Coronary artery (tissue), 2 donors: Measurements from ENCODE around the gene LRRIQ1.
"Not testable (repeated sequence)": the region's sequence is repeated elsewhere in the genome, so short reads cannot be mapped to it uniquely, and the experiment has no call there.

Experiments
- DNase-seq: peaks from one replicate; pipeline ENCODE4 v3.0.0-alpha.2; 2017; ENCODE audit warnings: low spot score
- H3K27ac ChIP-seq, 2 donors: fragments of 200-600 bp; sonication (generic); one replicate each; pipeline ENCODE4 v1.5.1; 2016 to 2019
- H3K4me3 ChIP-seq: fragments of 200-600 bp; sonication (generic); 2 replicates; pipeline ENCODE4 v1.5.1; 2016; ENCODE audit warnings: mild to moderate bottlenecking, moderate library complexity
- CTCF ChIP-seq: fragments of 200-600 bp; sonication (generic); IDR thresholded peaks from one replicate; pipeline ENCODE4 v1.5.1; 2019; ENCODE audit warnings: antibody characterized with exemption

LRRIQ1 gene

GRCh38 chr12:85002778-85003296, 33.3 kb upstream of the LRRIQ1 start:
- no peak for DNase-seq
- no peak for TF ChIP-seq CTCF
- H3K4me3 ChIP-seq: no peak overlapping the region
- no peak overlapping the region for H3K27ac ChIP-seq

DNA sequence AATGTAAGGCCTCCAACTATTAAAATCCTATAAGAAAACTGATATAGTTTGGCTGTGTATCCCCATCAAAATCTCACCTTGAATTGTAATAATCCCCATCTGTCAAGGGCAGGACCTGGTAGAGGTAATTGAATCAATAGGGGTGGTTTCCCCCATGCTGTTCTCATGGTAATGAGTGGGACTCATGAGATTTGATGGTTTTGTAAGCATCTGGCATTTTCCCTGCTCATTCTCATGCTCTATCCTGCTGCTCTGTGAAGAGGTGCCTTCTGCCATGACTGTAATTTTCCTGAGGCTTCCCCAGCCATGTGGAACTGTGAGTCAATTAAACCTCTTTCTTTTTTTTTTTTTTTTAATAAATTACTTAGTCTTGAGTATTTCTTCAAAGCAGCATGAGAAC, 31.9 kb upstream of the LRRIQ1 start:
- no peak for TF ChIP-seq CTCF
- H3K4me3 ChIP-seq: no peak overlapping the region
- H3K27ac ChIP-seq: no peak overlapping the region
- DNase-seq: no peak

- not testable (repeated sequence) for H3K27ac ChIP-seq, DNase-seq, H3K4me3 ChIP-seq
Observed at GRCh38 chr12:85005047-85005446, 31.1 kb upstream of the LRRIQ1 start.

GRCh38 chr12:85005615-85006014, 30.5 kb upstream of the LRRIQ1 start:
- DNase-seq: no peak
- H3K4me3 ChIP-seq: no peak overlapping the region
- TF ChIP-seq CTCF: no peak
- H3K27ac ChIP-seq: no peak overlapping the region

GRCh38 chr12:85006206-85006605, 29.9 kb upstream of the LRRIQ1 start:
- no peak for DNase-seq
- H3K27ac ChIP-seq: no peak overlapping the region
- no peak overlapping the region for H3K4me3 ChIP-seq
- TF ChIP-seq CTCF: no peak

DNA sequence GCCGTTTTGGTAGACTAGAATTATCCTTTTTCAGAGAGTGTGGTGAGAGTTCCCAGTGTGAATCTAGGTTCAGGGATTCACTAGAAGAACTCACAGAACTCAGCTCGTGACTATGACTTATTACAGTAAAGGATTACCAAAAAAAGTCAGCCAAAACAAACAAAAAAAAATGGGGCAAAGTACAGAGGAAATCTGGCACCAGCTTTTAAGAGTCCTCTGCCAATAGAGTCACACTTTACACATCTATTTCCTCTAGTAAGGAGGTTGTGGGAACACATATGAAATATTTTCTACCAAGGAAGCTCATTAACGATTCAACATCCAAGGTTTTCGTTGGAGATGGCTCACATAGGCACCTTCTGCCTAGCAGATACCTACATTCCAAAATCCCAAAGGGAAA, 28.3 kb upstream of the LRRIQ1 start:
- DNase-seq: no peak
- Histone ChIP-seq H3K27ac (no peak overlapping the region), H3K4me3 (no peak overlapping the region)
- no peak for TF ChIP-seq CTCF

DNA sequence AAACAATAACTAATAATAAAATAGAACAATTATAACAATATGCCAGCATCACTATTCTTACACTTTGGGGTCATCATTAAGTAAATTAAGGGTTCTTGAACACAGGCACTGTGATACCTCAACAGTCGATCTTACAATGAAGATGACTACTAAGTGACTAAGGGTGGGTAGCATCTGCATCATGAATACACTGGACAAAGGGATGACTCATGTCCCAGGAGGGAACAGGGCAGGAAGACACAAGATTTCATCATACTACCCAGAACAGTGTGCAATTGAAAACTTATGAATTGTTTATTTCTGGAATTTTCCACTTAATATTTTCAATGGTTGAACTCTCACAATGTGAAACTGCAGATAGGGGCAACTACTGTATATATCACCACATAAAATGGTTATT, 19.7 kb upstream of the LRRIQ1 start:
- no peak for DNase-seq
- TF ChIP-seq CTCF: no peak
- H3K27ac ChIP-seq: no peak overlapping the region
- no peak overlapping the region for H3K4me3 ChIP-seq

DNA sequence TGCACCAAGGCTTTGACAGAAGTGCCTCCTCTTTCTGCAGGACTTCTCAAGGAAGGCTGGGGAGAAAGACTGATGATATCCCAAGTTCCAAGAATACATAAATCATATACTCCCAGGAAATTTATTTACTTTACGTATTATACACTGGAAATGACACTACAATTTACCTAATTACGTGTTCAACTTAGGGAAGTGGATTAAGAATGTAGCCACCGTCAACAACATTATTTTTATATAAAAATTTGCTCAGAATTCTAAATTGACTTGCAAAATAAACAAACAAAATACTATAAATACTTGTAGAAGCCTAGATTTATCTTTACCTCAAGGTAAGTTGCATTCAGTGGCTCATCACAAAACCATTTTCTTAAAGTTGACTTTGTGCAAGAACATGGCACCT, 19.0 kb upstream of the LRRIQ1 start:
- Histone ChIP-seq H3K4me3 (no peak overlapping the region), H3K27ac (no peak overlapping the region)
- no peak for DNase-seq
- TF ChIP-seq CTCF: no peak
